HepG2 (cell line): Measurements from ENCODE around the gene ZNF511. TPM values are rescaled to one million over a fixed set of nuclear protein-coding genes. Genes with fewer than 3 reads are reported as not detected.
A peak's percentile ranks its signal among the peaks of the same experiment; 100 is the strongest.

Experiments
- ATAC-seq: fragments of 200-7000 bp; cut with Tn5 transposase; 3 replicates; pipeline ENCODE4 v1.9.1; 2020; ENCODE audit warnings: mild to moderate bottlenecking, moderate library complexity
- BruUV-seq: library from RNA; stranded (reverse); fragments of 400-500 nt; replicated peaks from 2 replicates; lab custom pipeline; 2021; lab: Mats Ljungman, UMichigan
- CTCF ChIA-PET: fragments of 300-600 bp; formaldehyde crosslinking; extraction: SDS; loops from one replicate; lab custom pipeline; 2021; ENCODE audit warnings: low total read pairs, inconsistent platforms, low intra/inter-chr PET ratio; lab: Yijun Ruan, JAX
- POLR2A ChIA-PET: fragments of 350-600 bp; sonication (Branson Sonifier 250); formaldehyde crosslinking; loops from one replicate; lab custom pipeline; 2020; ENCODE audit warnings: antibody characterized with exemption, inconsistent platforms; lab: Yijun Ruan, JAX
- DNase-seq: peaks from one replicate; pipeline ENCODE4 v3.0.0-alpha.2; 2015; ENCODE audit warnings: low spot score
- FAIRE-seq: peaks from 3 replicates; lab custom pipeline; 2011; peaks lifted over from hg19 to GRCh38; lab: Jason Lieb, UNC
- H2AFZ ChIP-seq: one replicate; pipeline ENCODE4 v1.6.1; 2011; ENCODE audit warnings: low read length, inconsistent platforms
- H3K27ac ChIP-seq: fragments of 300-600 bp; 3 replicates; pipeline ENCODE4 v1.8.0; 2011; ENCODE audit warnings: mixed run types, mild to moderate bottlenecking, mixed read lengths, low read length, inconsistent platforms; ENCODE audit not compliant: insufficient read depth; ENCODE audit errors: extremely low read length
- H3K27me3 ChIP-seq, 2 experiments: fragments of 200-600 bp in 1 of 2; 2 replicates in 1 of 2; 3 replicates in 1 of 2; pipeline versions ENCODE4 v1.6.0 to v1.8.0; 2011; ENCODE audit warnings: low read length in 2 of 2, mild to moderate bottlenecking in 2 of 2, moderate library complexity in 2 of 2, inconsistent platforms in 1 of 2; ENCODE audit not compliant: insufficient read depth in 2 of 2, control insufficient read depth in 1 of 2
- H3K36me3 ChIP-seq, 2 experiments: fragments of 200-600 bp in 1 of 2; replicated peaks in 1 of 2; 2 replicates in 1 of 2; 3 replicates in 1 of 2; pipeline versions ENCODE4 v1.5.1 to v1.8.0; 2011; ENCODE audit warnings: low read length in 2 of 2, inconsistent platforms in 1 of 2; ENCODE audit not compliant: insufficient read depth in 2 of 2, control insufficient read depth in 1 of 2
- H3K4me1 ChIP-seq: 2 replicates; pipeline ENCODE4 v1.5.1; 2012; ENCODE audit warnings: low read length, inconsistent platforms; ENCODE audit not compliant: insufficient read depth
- H3K4me2 ChIP-seq: 2 replicates; pipeline ENCODE4 v1.6.0; 2011; ENCODE audit warnings: low read depth, low read length, inconsistent platforms
- H3K4me3 ChIP-seq, 3 experiments: fragments of 200-600 bp in 1 of 3; sonication (generic), shearing (Covaris generic) in 1 of 3; replicated peaks in 1 of 3; 2 replicates each; pipeline ENCODE4 v1.5.1; 2011 to 2016; ENCODE audit warnings: low read length in 3 of 3, inconsistent platforms in 2 of 3, low read depth in 2 of 3, mild to moderate bottlenecking in 2 of 3, control low read depth in 1 of 3, mixed read lengths in 1 of 3; ENCODE audit not compliant: insufficient read depth in 1 of 3
- H3K79me2 ChIP-seq: one replicate; pipeline ENCODE4 v1.6.1; 2011; ENCODE audit warnings: low read length, inconsistent platforms; ENCODE audit not compliant: insufficient read depth
- H3K9ac ChIP-seq: 2 replicates; pipeline ENCODE4 v1.6.0; 2011; ENCODE audit warnings: mild to moderate bottlenecking, low read depth, low read length, inconsistent platforms; ENCODE audit not compliant: insufficient read depth
- H3K9me3 ChIP-seq: 2 replicates; pipeline ENCODE4 v1.5.1; 2012; ENCODE audit warnings: mild to moderate bottlenecking, low read length
- H4K20me1 ChIP-seq: 2 replicates; pipeline ENCODE4 v1.6.0; 2011; ENCODE audit warnings: inconsistent platforms, mild to moderate bottlenecking, low read length, moderate library complexity; ENCODE audit not compliant: insufficient read depth
- ATF7-NPFF ChIP-seq: sonication (generic); formaldehyde crosslinking; IDR thresholded peaks from 2 replicates; pipeline ENCODE4 v1.8.1; 2023; ENCODE audit warnings: mild to moderate bottlenecking, low read depth, missing genetic modification reagents, moderate library complexity
- EHMT2 ChIP-seq: fragments of 200-600 bp; sonication (generic); IDR thresholded peaks from 2 replicates; pipeline ENCODE4 v1.7.0; 2017; ENCODE audit warnings: antibody characterized with exemption, low read depth, low read length, borderline replicate concordance
- FOXK1 ChIP-seq: sonication (generic); formaldehyde crosslinking; IDR thresholded peaks from 2 replicates; pipeline ENCODE4 v1.4.0; 2020; ENCODE audit warnings: low read depth, missing genetic modification reagents, borderline replicate concordance
- NKX3-1 ChIP-seq: sonication (generic); formaldehyde crosslinking; IDR thresholded peaks from 2 replicates; pipeline ENCODE4 v1.5.0; 2020; ENCODE audit warnings: missing genetic modification reagents
- SMAD3 ChIP-seq: sonication (generic); formaldehyde crosslinking; IDR thresholded peaks from 2 replicates; pipeline ENCODE4 v1.4.0; 2020; ENCODE audit warnings: missing genetic modification reagents
- TP53 ChIP-seq: sonication (generic); formaldehyde crosslinking; conservative IDR thresholded peaks from 2 replicates; pipeline ENCODE4 v1.4.0; 2020; ENCODE audit warnings: missing genetic modification reagents
- XBP1 ChIP-seq: sonication (generic); formaldehyde crosslinking; IDR thresholded peaks from 2 replicates; pipeline ENCODE4 v1.5.0; 2020; ENCODE audit warnings: missing genetic modification reagents
- ZBTB7A ChIP-seq: sonication (generic); formaldehyde crosslinking; IDR thresholded peaks from 2 replicates; pipeline ENCODE4 v1.8.0; 2022; ENCODE audit warnings: mild to moderate bottlenecking, missing genetic modification reagents
- ZFX ChIP-seq: sonication (generic); formaldehyde crosslinking; IDR thresholded peaks from 2 replicates; pipeline ENCODE4 v1.4.0; 2020; ENCODE audit warnings: mild to moderate bottlenecking, low read depth, missing genetic modification reagents, moderate library complexity
- ZNF20 ChIP-seq: sonication (generic); formaldehyde crosslinking; IDR thresholded peaks from 2 replicates; pipeline ENCODE4 v1.4.0; 2020; ENCODE audit warnings: mild to moderate bottlenecking, moderate library complexity, missing genetic modification reagents
- ZNF205 ChIP-seq: IDR thresholded peaks from 2 replicates; pipeline ENCODE4 v1.6.1; 2018; ENCODE audit warnings: missing biosample characterization, missing genetic modification reagents
- ZNF605 ChIP-seq: sonication (generic); formaldehyde crosslinking; IDR thresholded peaks from 2 replicates; pipeline ENCODE4 v1.8.0; 2022; ENCODE audit warnings: mild to moderate bottlenecking, missing genetic modification reagents
- ZSCAN9 ChIP-seq: IDR thresholded peaks from 2 replicates; pipeline ENCODE4 v1.6.1; 2016; ENCODE audit warnings: borderline replicate concordance
- WGBS: methylation state at CpG from one replicate; pipeline ENCODE4 v1.1.6; 2017; ENCODE audit warnings: low lambda C conversion rate; 5-methylcytosine and 5-hydroxymethylcytosine counted together
- in situ Hi-C: cut with HindIII; loops from 2 replicates; pipeline ENCODE4 v1.10.0; 2017; ENCODE audit warnings: low pct_unique_long_range_greater_than_20kb; ENCODE audit not compliant: extremely low pct_ligation_motif_present
- intact Hi-C: fragments of 100-400 bp; cut with micrococcal nuclease; formaldehyde crosslinking; loops from one replicate; pipeline ENCODE4 v1.10.0; 2022; ENCODE audit not compliant: unreplicated experiment
- polyA plus RNA-seq, 8 experiments: library from polyadenylated mRNA; depleted of rRNA in 3 of 8; stranded (reverse) in 7 of 8; unstranded in 1 of 8; fragments of >200 nt; fragmentation: Illumina TruSeq in 4 of 8; extraction: Trizol in 4 of 8; gene quantifications; 2 replicates each; pipeline versions ENCODE4 v1.2.1 to v1.2.3, GENCODE V29; 2011 to 2016; ENCODE audit warnings: low read depth in 4 of 8, missing spikeins in 1 of 8, mixed read lengths in 1 of 8; ENCODE audit not compliant: insufficient read depth in 1 of 8
- total RNA-seq, 5 experiments: library from RNA; depleted of rRNA; stranded (reverse); fragments of >200 nt; fragmentation: Illumina TruSeq; extraction: Trizol; gene quantifications; 2 replicates each; pipeline ENCODE4 v1.2.3, GENCODE V29; 2016; ENCODE audit warnings: low read depth in 1 of 5
- TF ChIP-seq, protein P1 (sequence below): sonication (generic); formaldehyde crosslinking; IDR thresholded peaks from 2 replicates; pipeline ENCODE4 v1.5.1; 2020; ENCODE audit warnings: mild to moderate bottlenecking, missing genetic modification reagents, moderate library complexity
- TF ChIP-seq, protein P2 (sequence below): sonication (generic); formaldehyde crosslinking; IDR thresholded peaks from 2 replicates; pipeline ENCODE4 v1.8.0; 2022; ENCODE audit warnings: mild to moderate bottlenecking, missing genetic modification reagents; ENCODE audit not compliant: insufficient replicate concordance
- TF ChIP-seq, protein P3 (sequence below): fragments of 450-650 bp; IDR thresholded peaks from 2 replicates; pipeline ENCODE4 v1.6.1; 2016

Gene ZNF511
- total and polyA plus RNA-seq, 2 of the 13 experiments (the other 11 are each of a cell fraction or from before 2014, with no cell fraction given), result 35.6 to 66.4 TPM

DNA sequence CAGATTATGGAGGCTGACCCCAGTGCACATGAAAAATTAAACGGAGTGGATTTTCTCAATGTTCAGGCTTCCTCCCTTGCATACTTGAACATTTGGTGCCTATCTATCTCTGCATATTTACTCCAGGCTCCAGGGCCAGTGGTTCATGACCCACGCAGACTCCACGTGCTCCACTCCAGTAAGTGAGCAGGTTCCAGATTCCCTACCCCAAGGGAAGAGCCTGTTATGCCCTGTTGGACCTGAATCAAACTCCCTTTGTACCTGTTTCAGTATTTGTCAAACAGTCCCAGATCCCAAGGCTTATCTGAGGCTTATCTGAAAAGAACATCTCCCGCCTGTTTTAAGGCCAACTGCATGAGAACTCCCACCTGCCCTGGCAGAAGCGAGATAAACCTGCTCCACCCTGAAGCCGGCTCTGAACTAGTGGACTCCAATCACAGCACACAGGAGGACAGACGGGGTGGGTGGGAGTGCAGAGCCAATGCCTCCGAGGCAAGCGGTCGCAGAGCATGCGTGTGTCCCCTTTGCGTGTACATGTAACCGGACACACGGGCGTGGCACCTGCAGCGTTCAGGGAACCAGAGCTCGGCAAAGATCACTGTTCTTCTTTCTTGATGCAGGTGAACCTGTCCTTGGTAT lies 51.4 kb downstream of the ZNF511 start:
- no peaks in the 10 kb centered on the region for H3K9me3 ChIP-seq
- H3K27ac ChIP-seq, result peak overlapping the region; percentile 86
- intact Hi-C loops (loop anchor here (2.0 kb wide), 1 partner anchor 13 kb away; the partner anchor contains the start of gene ECHS1), in situ Hi-C loops (no loop called here)
- H3K4me1 ChIP-seq, result peaks cover 38% of the 10 kb centered on the region
- ATAC-seq (peak; percentile 4; the same call in 2 of the 3 replicates), FAIRE-seq (peak; percentile 72), DNase-seq (peak; percentile 42)
- peaks cover 12% of the 10 kb centered on the region for H3K79me2 ChIP-seq
- POLR2A ChIA-PET, result interaction anchor here (1.1 to 5.8 kb wide), 10 partner anchors 8 to 36 kb away, joined by 3 to 124 read pairs (median 14); partner anchors contain the start of genes ECHS1, MTG1, PAOX and PRAP1
- peak overlapping the region; percentile 36; the same call in 1 of the 2 replicates for H3K9ac ChIP-seq
- WGBS, result 16% methylated on average over 13 of the region's 17 CpGs
- 0 out of 2 replicates have a peak, but pooled peaks cover 2% of the 10 kb centered on the region for H4K20me1 ChIP-seq
- no TSS peak for BruUV-seq
- H2AFZ ChIP-seq, result no peak overlapping the region
- peak overlapping the region; percentile 95 for H3K4me2 ChIP-seq
- H3K27me3 ChIP-seq, result no peaks in the 10 kb centered on the region
- peaks cover 15 to 36% of the 10 kb centered on the region in 2 experiments; a peak in 4 of 5 replicates for H3K36me3 ChIP-seq
- CTCF ChIA-PET, result no interaction called here
- H3K4me3 ChIP-seq, result peak overlapping the region in 1 of 3 experiments; percentile 81; a peak in 2 of 6 replicates
- TF ChIP-seq ZNF20 (no peak), EHMT2 (0 out of 2 replicates have a peak, but pooled peaks have one; percentile 35), TP53 (CRISPR knock-in tag) (0 out of 2 replicates have a peak, but pooled peaks have one; percentile 0), ATF7-NPFF (peak; percentile 71; the same call in 1 of the 2 replicates), SMAD3 (CRISPR knock-in tag) (peak; percentile 68; the same call in 1 of the 2 replicates), ZNF205 (0 out of 2 replicates have a peak, but pooled peaks have one; percentile 9), ZNF605 (CRISPR knock-in tag) (0 out of 2 replicates have a peak, but pooled peaks have one; percentile 25), NKX3-1 (CRISPR knock-in tag) (no peak), XBP1 (no peak), ZFX (0 out of 2 replicates have a peak, but pooled peaks have one; percentile 31), FOXK1 (CRISPR knock-in tag) (no peak), ZBTB7A (CRISPR knock-in tag) (peak; percentile 40; the same call in 1 of the 2 replicates), ZSCAN9 (CRISPR knock-in tag) (0 out of 2 replicates have a peak, but pooled peaks have one; percentile 52)
- TF ChIP-seq, protein P1, sequence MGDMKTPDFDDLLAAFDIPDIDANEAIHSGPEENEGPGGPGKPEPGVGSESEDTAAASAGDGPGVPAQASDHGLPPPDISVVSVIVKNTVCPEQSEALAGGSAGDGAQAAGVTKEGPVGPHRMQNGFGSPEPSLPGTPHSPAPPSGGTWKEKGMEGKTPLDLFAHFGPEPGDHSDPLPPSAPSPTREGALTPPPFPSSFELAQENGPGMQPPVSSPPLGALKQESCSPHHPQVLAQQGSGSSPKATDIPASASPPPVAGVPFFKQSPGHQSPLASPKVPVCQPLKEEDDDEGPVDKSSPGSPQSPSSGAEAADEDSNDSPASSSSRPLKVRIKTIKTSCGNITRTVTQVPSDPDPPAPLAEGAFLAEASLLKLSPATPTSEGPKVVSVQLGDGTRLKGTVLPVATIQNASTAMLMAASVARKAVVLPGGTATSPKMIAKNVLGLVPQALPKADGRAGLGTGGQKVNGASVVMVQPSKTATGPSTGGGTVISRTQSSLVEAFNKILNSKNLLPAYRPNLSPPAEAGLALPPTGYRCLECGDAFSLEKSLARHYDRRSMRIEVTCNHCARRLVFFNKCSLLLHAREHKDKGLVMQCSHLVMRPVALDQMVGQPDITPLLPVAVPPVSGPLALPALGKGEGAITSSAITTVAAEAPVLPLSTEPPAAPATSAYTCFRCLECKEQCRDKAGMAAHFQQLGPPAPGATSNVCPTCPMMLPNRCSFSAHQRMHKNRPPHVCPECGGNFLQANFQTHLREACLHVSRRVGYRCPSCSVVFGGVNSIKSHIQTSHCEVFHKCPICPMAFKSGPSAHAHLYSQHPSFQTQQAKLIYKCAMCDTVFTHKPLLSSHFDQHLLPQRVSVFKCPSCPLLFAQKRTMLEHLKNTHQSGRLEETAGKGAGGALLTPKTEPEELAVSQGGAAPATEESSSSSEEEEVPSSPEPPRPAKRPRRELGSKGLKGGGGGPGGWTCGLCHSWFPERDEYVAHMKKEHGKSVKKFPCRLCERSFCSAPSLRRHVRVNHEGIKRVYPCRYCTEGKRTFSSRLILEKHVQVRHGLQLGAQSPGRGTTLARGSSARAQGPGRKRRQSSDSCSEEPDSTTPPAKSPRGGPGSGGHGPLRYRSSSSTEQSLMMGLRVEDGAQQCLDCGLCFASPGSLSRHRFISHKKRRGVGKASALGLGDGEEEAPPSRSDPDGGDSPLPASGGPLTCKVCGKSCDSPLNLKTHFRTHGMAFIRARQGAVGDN (CRISPR knock-in tag), result peak; percentile 81
- TF ChIP-seq, protein P2, sequence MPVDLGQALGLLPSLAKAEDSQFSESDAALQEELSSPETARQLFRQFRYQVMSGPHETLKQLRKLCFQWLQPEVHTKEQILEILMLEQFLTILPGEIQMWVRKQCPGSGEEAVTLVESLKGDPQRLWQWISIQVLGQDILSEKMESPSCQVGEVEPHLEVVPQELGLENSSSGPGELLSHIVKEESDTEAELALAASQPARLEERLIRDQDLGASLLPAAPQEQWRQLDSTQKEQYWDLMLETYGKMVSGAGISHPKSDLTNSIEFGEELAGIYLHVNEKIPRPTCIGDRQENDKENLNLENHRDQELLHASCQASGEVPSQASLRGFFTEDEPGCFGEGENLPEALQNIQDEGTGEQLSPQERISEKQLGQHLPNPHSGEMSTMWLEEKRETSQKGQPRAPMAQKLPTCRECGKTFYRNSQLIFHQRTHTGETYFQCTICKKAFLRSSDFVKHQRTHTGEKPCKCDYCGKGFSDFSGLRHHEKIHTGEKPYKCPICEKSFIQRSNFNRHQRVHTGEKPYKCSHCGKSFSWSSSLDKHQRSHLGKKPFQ (CRISPR knock-in tag), result peak; percentile 87
- TF ChIP-seq, protein P3, sequence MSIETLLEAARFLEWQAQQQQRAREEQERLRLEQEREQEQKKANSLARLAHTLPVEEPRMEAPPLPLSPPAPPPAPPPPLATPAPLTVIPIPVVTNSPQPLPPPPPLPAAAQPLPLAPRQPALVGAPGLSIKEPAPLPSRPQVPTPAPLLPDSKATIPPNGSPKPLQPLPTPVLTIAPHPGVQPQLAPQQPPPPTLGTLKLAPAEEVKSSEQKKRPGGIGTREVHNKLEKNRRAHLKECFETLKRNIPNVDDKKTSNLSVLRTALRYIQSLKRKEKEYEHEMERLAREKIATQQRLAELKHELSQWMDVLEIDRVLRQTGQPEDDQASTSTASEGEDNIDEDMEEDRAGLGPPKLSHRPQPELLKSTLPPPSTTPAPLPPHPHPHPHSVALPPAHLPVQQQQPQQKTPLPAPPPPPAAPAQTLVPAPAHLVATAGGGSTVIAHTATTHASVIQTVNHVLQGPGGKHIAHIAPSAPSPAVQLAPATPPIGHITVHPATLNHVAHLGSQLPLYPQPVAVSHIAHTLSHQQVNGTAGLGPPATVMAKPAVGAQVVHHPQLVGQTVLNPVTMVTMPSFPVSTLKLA, result peak; percentile 34; the same call in 1 of the 2 replicates
